KMS-11 (cell line): ENCODE measurements around the gene SH2D7.

Source experiments
- H2AFZ ChIP-seq: fragments of 200-600 bp; sonication (generic); 2 replicates; pipeline ENCODE4 v1.6.1; 2016; ENCODE audit warnings: antibody characterized with exemption, mixed run types, low read depth
- H3K27ac ChIP-seq: fragments of 200-600 bp; sonication (generic); 2 replicates; pipeline ENCODE4 v1.6.1; 2016; ENCODE audit warnings: mild to moderate bottlenecking, mixed run types
- H3K27me3 ChIP-seq: fragments of 200-600 bp; sonication (generic); 2 replicates; pipeline ENCODE4 v1.6.1; 2017; ENCODE audit warnings: mild to moderate bottlenecking, low read depth, mixed run types, moderate library complexity; ENCODE audit not compliant: insufficient read depth
- H3K36me3 ChIP-seq: fragments of 200-600 bp; sonication (generic); 2 replicates; pipeline ENCODE4 v1.6.1; 2017; ENCODE audit warnings: mild to moderate bottlenecking, mixed run types; ENCODE audit not compliant: insufficient read depth
- H3K4me1 ChIP-seq: fragments of 200-600 bp; sonication (generic); 2 replicates; pipeline ENCODE4 v1.6.1; 2016; ENCODE audit warnings: mild to moderate bottlenecking, low read depth, mixed run types; ENCODE audit not compliant: poor library complexity, severe bottlenecking
- H3K4me2 ChIP-seq: fragments of 200-600 bp; sonication (generic); 2 replicates; pipeline ENCODE4 v1.7.0; 2016; ENCODE audit warnings: mild to moderate bottlenecking, mixed run types
- H3K4me3 ChIP-seq: fragments of 200-600 bp; sonication (generic); IDR thresholded peaks from 2 replicates; pipeline ENCODE4 v1.6.1; 2017; ENCODE audit warnings: low read depth, low read length, mixed read lengths; ENCODE audit not compliant: insufficient read depth
- H3K79me2 ChIP-seq: fragments of 200-600 bp; sonication (generic); 2 replicates; pipeline ENCODE4 v1.6.1; 2016; ENCODE audit warnings: low read depth, mixed run types; ENCODE audit not compliant: insufficient read depth
- H3K9ac ChIP-seq: fragments of 200-600 bp; sonication (generic); 2 replicates; pipeline ENCODE4 v1.6.1; 2016; ENCODE audit warnings: mild to moderate bottlenecking, mixed run types
- H4K20me1 ChIP-seq: fragments of 200-600 bp; sonication (generic); 2 replicates; pipeline ENCODE4 v1.6.1; 2016; ENCODE audit warnings: mild to moderate bottlenecking, mixed run types; ENCODE audit not compliant: insufficient read depth
- TF ChIP-seq, protein P1 (sequence below): fragments of 200-600 bp; sonication (generic); conservative IDR thresholded peaks from 2 replicates; pipeline ENCODE4 v1.6.1; 2017; ENCODE audit warnings: low read depth, mild to moderate bottlenecking, antibody characterized with exemption, low read length, moderate library complexity, mixed read lengths

The SH2D7 gene

DNA sequence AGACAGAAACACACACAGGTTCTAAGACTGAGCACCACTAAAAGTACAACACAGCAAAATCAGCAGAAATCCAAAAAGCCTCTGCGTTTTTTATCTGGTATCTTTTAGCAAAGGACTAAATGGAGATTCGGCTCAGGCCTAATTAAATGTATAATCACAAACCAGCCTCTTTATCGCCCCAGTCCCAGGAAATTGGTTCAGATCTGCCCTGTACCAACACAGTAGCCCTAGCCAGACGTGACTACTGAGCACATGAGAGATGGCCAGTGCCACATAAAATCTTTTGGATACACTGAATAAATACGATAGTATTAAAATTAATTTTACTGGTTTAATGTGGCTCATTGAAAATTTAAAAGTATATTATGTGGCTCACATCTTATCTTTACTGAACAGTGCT, 34.6 kb upstream of the SH2D7 start:
- peaks cover 59% of the 10 kb centered on the region; the same call in 1 of the 2 replicates for H3K79me2 ChIP-seq
- peak overlapping the region; percentile 55; the same call in 1 of the 2 replicates for H3K27ac ChIP-seq
- TF ChIP-seq, protein P1, sequence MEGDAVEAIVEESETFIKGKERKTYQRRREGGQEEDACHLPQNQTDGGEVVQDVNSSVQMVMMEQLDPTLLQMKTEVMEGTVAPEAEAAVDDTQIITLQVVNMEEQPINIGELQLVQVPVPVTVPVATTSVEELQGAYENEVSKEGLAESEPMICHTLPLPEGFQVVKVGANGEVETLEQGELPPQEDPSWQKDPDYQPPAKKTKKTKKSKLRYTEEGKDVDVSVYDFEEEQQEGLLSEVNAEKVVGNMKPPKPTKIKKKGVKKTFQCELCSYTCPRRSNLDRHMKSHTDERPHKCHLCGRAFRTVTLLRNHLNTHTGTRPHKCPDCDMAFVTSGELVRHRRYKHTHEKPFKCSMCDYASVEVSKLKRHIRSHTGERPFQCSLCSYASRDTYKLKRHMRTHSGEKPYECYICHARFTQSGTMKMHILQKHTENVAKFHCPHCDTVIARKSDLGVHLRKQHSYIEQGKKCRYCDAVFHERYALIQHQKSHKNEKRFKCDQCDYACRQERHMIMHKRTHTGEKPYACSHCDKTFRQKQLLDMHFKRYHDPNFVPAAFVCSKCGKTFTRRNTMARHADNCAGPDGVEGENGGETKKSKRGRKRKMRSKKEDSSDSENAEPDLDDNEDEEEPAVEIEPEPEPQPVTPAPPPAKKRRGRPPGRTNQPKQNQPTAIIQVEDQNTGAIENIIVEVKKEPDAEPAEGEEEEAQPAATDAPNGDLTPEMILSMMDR = no peak
- no peaks in the 10 kb centered on the region for H4K20me1 ChIP-seq
- no peaks in the 10 kb centered on the region for H3K27me3 ChIP-seq
- H3K4me3 ChIP-seq = no peak overlapping the region
- H3K36me3 ChIP-seq = no peaks in the 10 kb centered on the region
- H3K4me1 ChIP-seq = peaks cover 73% of the 10 kb centered on the region
- H2AFZ ChIP-seq = no peak overlapping the region
- H3K9ac ChIP-seq = no peak overlapping the region
- H3K4me2 ChIP-seq = peak overlapping the region; percentile 83; the same call in 1 of the 2 replicates

DNA sequence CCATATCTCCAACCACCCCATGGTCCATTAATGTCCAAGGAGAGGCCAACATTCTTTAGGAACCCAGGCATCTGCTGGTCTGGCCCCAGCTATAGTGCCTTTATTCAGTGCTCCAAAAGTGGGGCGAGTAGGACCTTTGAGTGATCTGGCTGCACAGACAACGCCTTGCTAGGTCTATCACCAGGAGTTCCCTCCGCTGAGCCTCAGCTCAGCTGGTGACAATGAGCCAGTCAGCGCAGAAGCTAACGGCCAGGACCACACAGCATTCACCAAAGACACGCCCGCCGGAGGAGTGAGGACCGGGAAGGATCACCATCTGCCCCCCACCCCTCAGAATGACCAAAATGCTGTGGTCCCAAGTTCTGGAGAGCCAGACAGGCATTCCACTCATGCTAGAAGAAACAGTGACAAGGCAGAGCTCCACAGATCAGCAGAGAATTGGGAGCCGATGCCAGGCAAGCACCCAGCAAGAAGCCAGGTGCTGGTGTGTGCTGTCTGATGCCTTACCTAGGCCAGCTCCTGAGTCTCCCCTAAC, 33.9 kb upstream of the SH2D7 start:
- Histone ChIP-seq H3K9ac (no peak overlapping the region), H3K27me3 (no peaks in the 10 kb centered on the region), H4K20me1 (no peaks in the 10 kb centered on the region), H3K4me3 (no peak overlapping the region), H3K4me1 (peaks cover 79% of the 10 kb centered on the region), H3K79me2 (peaks cover 65% of the 10 kb centered on the region; the same call in 1 of the 2 replicates), H3K27ac (no peak overlapping the region), H2AFZ (no peak overlapping the region), H3K36me3 (no peaks in the 10 kb centered on the region), H3K4me2 (no peak overlapping the region)
- TF ChIP-seq, protein P1 = no peak

DNA sequence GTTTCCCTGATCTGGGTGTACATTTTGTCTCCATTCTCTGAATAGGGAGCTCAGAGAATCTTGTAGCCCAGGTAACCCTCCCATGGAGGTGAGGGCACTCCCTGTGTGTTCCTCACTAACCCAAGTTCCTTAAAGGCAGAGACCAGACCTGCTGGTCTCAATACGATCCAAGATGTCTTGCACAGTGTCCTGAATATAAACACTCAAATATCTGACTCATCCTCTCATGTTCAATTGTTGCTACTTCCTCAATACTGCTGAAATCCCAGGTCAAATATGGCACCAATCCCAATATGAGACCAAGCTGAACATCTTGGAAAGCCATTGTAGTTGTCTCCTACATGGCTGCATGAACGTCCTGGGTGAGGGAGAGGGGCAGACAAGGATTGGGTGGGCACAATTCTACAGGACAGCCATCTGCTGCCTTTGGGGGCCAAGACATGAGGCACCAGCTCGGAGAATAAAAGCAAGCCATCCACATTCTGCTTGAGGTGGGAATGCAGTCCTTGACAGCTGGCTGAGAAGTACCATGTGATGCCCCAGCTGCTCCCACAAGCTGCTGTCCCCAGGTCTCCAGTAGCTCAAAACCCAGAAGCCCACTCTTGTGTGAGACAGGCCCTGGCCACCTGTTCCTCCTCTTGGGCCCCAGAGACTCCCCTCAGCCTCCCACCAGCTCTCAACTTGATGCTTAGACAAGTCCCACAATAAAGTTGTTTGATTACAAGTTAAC, 33.1 kb upstream of the SH2D7 start:
- H3K9ac ChIP-seq = no peak overlapping the region
- H3K79me2 ChIP-seq = peaks cover 72% of the 10 kb centered on the region; the same call in 1 of the 2 replicates
- no peak overlapping the region for H3K27ac ChIP-seq
- H3K36me3 ChIP-seq = no peaks in the 10 kb centered on the region
- no peak overlapping the region for H2AFZ ChIP-seq
- TF ChIP-seq, protein P1 = no peak
- no peak overlapping the region for H3K4me2 ChIP-seq
- H4K20me1 ChIP-seq = no peaks in the 10 kb centered on the region
- H3K4me3 ChIP-seq = no peak overlapping the region
- no peaks in the 10 kb centered on the region for H3K27me3 ChIP-seq
- peaks cover 87% of the 10 kb centered on the region for H3K4me1 ChIP-seq

DNA sequence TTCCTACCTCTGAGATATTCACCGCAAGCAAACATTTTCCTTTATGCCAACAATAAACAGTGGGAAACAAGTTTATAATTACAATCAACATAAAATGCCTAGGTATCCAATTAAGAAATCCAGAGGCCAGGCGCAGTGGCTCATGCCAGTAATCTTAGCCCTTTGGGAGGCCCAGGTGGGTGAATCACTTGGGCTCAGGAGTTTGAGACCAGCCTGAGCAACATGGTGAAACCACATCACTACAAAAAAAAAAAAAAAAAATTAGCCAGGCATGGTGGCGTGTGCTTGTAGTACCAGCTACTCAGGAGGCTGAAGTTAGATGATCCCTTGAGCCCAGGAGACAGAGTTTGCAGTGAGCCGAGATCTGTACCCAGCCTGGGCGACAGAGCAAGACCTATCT, 32.1 kb upstream of the SH2D7 start:
- Histone ChIP-seq H3K27me3 (no peaks in the 10 kb centered on the region), H3K79me2 (peaks cover 73% of the 10 kb centered on the region; the same call in 1 of the 2 replicates), H3K27ac (no peak overlapping the region), H3K4me1 (peaks cover 87% of the 10 kb centered on the region), H3K4me3 (no peak overlapping the region), H2AFZ (no peak overlapping the region), H3K4me2 (no peak overlapping the region), H4K20me1 (no peaks in the 10 kb centered on the region), H3K9ac (no peak overlapping the region), H3K36me3 (no peaks in the 10 kb centered on the region)
- TF ChIP-seq, protein P1 = no peak
